Left lung (tissue), 10 donors: ENCODE data around the gene FBXO5. TPM values are rescaled to one million over a fixed set of nuclear protein-coding genes. Genes with fewer than 3 reads are reported as not detected.

Experiments
- ATAC-seq: fragments of 200-7000 bp; cut with Tn5 transposase; one replicate; pipeline ENCODE4 v1.9.1; 2020; ENCODE audit warnings: moderate library complexity
- DNase-seq, 4 donors: peaks; one replicate each; pipeline ENCODE4 v3.0.0-alpha.2; 2013 to 2020
- H3K27ac ChIP-seq, 2 donors: fragments of 200-600 bp; sonication (generic) in 1 of 2; one replicate each; pipeline versions ENCODE4 v1.5.0 to v1.8.0; 2020 to 2021
- H3K27me3 ChIP-seq, 2 donors: fragments of 200-600 bp; sonication (generic) in 1 of 2; one replicate each; pipeline versions ENCODE4 v1.5.0 to v1.8.0; 2020 to 2021
- H3K36me3 ChIP-seq, 2 donors: fragments of 200-600 bp; sonication (generic) in 1 of 2; one replicate each; pipeline versions ENCODE4 v1.5.0 to v1.8.0; 2020 to 2021
- H3K4me1 ChIP-seq, 2 donors: fragments of 200-600 bp; one replicate each; pipeline ENCODE4 v1.8.0; 2021
- H3K4me3 ChIP-seq, 2 donors: fragments of 200-600 bp; sonication (generic) in 1 of 2; one replicate each; pipeline versions ENCODE4 v1.5.0 to v1.8.0; 2020 to 2021; ENCODE audit warnings: mild to moderate bottlenecking in 1 of 2
- H3K9me3 ChIP-seq, 2 donors: fragments of 200-600 bp; sonication (generic) in 1 of 2; one replicate each; pipeline versions ENCODE4 v1.5.0 to v1.8.0; 2020 to 2021
- intact Hi-C, 2 donors: fragments of 100-400 bp; cut with DNase I; formaldehyde crosslinking; loops; one replicate each; pipeline versions ENCODE4 v1.11.2 to v1.14.2; 2022
- polyA plus RNA-seq, 6 donors: library from polyadenylated mRNA; unstranded; fragments of 120-200 nt; gene quantifications; one replicate each; pipeline ENCODE4 v1.2.1, GENCODE V29; 2013; ENCODE audit not compliant: insufficient read length in 6 of 6
- total RNA-seq, 2 donors: library from RNA; stranded (reverse); fragmentation: NEBNext Ultra II Directional; extraction: Animal tissue kit (Norgen Biotek cat#: 25700); gene quantifications; one replicate each; pipeline ENCODE4 v1.2.1, GENCODE V29; 2021
- TF ChIP-seq, protein P1 (sequence below), 2 donors: fragments of 200-600 bp; sonication (generic) in 1 of 2; IDR thresholded peaks; one replicate each; pipeline versions ENCODE4 v1.5.0 to v1.8.0; 2021; ENCODE audit warnings: antibody characterized with exemption in 2 of 2
- donor health status: DM: no; HTN: yes; CAD: no.
- donor health status: DM: no; HTN: no; CAD: no.

The FBXO5 gene
- total and polyA plus RNA-seq, 8 donors = 6.4 to 38.2 (median 25.0) TPM

GRCh38 chr6:153028963-153029362 is 46.1 kb upstream of the FBXO5 start:
- ATAC-seq = no peak
- Histone ChIP-seq H3K4me3 (no peak overlapping the region), H3K9me3 (no peaks in the 10 kb centered on the region), H3K27me3 (no peaks in the 10 kb centered on the region), H3K4me1 (no peaks in the 10 kb centered on the region), H3K27ac (no peak overlapping the region), H3K36me3 (no peaks in the 10 kb centered on the region)
- DNase-seq = no peak
- intact Hi-C loops = no loop called here
- TF ChIP-seq, protein P1, sequence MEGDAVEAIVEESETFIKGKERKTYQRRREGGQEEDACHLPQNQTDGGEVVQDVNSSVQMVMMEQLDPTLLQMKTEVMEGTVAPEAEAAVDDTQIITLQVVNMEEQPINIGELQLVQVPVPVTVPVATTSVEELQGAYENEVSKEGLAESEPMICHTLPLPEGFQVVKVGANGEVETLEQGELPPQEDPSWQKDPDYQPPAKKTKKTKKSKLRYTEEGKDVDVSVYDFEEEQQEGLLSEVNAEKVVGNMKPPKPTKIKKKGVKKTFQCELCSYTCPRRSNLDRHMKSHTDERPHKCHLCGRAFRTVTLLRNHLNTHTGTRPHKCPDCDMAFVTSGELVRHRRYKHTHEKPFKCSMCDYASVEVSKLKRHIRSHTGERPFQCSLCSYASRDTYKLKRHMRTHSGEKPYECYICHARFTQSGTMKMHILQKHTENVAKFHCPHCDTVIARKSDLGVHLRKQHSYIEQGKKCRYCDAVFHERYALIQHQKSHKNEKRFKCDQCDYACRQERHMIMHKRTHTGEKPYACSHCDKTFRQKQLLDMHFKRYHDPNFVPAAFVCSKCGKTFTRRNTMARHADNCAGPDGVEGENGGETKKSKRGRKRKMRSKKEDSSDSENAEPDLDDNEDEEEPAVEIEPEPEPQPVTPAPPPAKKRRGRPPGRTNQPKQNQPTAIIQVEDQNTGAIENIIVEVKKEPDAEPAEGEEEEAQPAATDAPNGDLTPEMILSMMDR (IDR thresholded peaks at IDR 0.05) = no peak

- intact Hi-C loops = no loop called here
- Histone ChIP-seq H3K4me1 (no peaks in the 10 kb centered on the region), H3K4me3 (no peak overlapping the region), H3K27ac (no peak overlapping the region), H3K9me3 (no peaks in the 10 kb centered on the region), H3K27me3 (no peaks in the 10 kb centered on the region), H3K36me3 (no peaks in the 10 kb centered on the region)
- TF ChIP-seq, protein P1 (IDR thresholded peaks at IDR 0.05) = no peak
- DNase-seq (no peak), ATAC-seq (no peak)
Observed at GRCh38 chr6:153028286-153028685, 45.4 kb upstream of the FBXO5 start.

DNA sequence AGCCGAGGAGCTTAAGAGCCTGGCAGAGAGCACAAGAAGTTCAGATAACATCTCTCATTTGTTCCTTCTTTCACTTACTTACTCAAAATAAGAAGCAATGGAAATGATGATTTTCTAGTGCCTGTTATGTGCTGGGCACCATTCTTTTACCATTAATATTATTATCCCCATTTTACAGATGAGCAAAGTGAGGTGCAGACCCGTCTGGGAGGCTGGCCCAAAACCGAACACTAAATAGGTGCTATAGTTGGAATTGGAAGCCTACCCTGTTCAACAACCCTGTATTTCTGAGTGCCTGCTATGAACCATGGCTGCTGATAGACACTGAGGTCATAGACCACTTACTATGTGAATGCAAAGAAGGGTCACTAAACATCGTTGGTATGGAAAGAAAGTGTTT is 44.6 kb upstream of the FBXO5 start:
- DNase-seq (no peak), ATAC-seq (no peak)
- Histone ChIP-seq H3K27me3 (no peaks in the 10 kb centered on the region), H3K27ac (no peak overlapping the region), H3K4me3 (no peak overlapping the region), H3K36me3 (no peaks in the 10 kb centered on the region), H3K9me3 (no peaks in the 10 kb centered on the region), H3K4me1 (no peaks in the 10 kb centered on the region)
- TF ChIP-seq, protein P1 (IDR thresholded peaks at IDR 0.05) = no peak
- intact Hi-C loops = no loop called here

GRCh38 chr6:153024709-153025017 is 41.8 kb upstream of the FBXO5 start:
- H3K4me3 ChIP-seq = no peak overlapping the region
- no peaks in the 10 kb centered on the region for H3K36me3 ChIP-seq
- H3K9me3 ChIP-seq = no peaks in the 10 kb centered on the region
- TF ChIP-seq, protein P1 (IDR thresholded peaks at IDR 0.05) = no peak
- no peak for DNase-seq
- ATAC-seq = no peak
- H3K27ac ChIP-seq = no peak overlapping the region
- no peaks in the 10 kb centered on the region for H3K27me3 ChIP-seq
- intact Hi-C loops = no loop called here
- no peaks in the 10 kb centered on the region for H3K4me1 ChIP-seq

DNA sequence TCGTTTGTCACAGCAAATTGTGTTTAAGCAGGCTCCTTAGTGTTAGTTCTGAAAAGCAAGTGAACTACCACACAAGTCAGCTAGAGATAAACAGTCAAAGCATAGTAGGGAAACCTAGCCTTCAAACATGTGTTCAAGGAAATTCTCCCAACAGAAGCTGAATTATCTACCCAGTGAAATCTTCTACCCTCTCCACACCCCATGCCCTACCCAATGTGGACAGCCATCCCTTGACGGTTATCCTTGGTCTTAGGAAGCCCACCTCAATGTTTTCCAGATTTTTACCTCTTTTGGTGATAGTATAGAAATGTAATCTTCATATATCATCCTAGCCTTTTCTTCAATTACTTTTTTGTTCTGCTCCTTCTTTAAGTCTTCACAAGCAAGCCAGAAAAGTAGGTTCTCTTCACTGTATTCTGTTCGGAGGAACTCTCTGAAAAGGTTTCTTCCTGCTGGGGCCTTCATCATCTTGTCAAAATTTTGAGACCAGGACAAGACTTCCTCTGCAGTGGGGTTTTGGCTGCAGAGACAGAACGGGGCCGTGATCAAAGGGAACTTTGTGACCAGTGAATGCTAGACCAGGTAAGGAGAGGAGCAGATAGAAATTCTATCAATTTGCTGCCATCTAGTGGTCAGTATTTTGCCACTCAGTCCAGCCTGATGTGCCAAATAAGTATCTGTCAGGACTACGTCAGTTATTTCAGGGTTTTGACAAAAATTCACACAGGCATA is 41.3 kb upstream of the FBXO5 start:
- H3K36me3 ChIP-seq = no peaks in the 10 kb centered on the region
- ATAC-seq (peak; percentile 93), DNase-seq (peak in 2 of 4 donors; percentile 25 to 49)
- no peak overlapping the region for H3K4me3 ChIP-seq
- intact Hi-C loops = no loop called here
- H3K9me3 ChIP-seq = no peaks in the 10 kb centered on the region
- no peak overlapping the region for H3K27ac ChIP-seq
- H3K27me3 ChIP-seq = no peaks in the 10 kb centered on the region
- TF ChIP-seq, protein P1 (IDR thresholded peaks at IDR 0.05) = peak; percentile 76 to 83
- no peaks in the 10 kb centered on the region for H3K4me1 ChIP-seq
